Peyer's patch (tissue), 4 donors: Measurements from ENCODE around the gene CWC27.

Experiments used
- POLR2A ChIP-seq, 2 donors: fragments of 450-650 bp; IDR thresholded peaks; one replicate each; pipeline ENCODE4 v1.5.1; 2017; ENCODE audit warnings: antibody characterized with exemption in 2 of 2, mild to moderate bottlenecking in 2 of 2, moderate library complexity in 2 of 2
- TF ChIP-seq, protein P1 (sequence below), 6 experiments: fragments of 450-650 bp in 4 of 6; fragments of 200-600 bp in 2 of 6; sonication (generic) in 1 of 6; IDR thresholded peaks; one replicate each; pipeline ENCODE4 v1.5.1; 2017 to 2019; ENCODE audit warnings: antibody characterized with exemption in 6 of 6, mild to moderate bottlenecking in 3 of 6, moderate library complexity in 1 of 6

DNA sequence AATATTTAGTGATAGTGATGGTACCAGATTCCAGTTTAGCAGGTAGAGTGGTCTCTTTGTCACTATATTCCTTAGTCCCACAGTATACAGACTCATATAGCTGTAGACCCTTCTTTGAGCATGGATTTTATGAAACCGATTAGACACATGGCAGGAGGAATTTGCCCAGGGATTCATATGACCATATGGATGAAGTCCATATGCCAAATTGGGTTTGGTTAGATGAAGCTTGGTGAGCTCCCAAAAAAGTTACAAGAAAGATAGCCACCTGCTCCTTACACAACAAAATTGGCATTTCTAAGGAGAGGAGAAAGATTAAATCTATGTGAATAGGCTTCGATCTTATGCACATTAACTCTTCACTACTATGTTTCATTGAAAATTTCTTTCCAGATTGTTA, 211.4 kb downstream of the CWC27 start:
- TF ChIP-seq, protein P1, sequence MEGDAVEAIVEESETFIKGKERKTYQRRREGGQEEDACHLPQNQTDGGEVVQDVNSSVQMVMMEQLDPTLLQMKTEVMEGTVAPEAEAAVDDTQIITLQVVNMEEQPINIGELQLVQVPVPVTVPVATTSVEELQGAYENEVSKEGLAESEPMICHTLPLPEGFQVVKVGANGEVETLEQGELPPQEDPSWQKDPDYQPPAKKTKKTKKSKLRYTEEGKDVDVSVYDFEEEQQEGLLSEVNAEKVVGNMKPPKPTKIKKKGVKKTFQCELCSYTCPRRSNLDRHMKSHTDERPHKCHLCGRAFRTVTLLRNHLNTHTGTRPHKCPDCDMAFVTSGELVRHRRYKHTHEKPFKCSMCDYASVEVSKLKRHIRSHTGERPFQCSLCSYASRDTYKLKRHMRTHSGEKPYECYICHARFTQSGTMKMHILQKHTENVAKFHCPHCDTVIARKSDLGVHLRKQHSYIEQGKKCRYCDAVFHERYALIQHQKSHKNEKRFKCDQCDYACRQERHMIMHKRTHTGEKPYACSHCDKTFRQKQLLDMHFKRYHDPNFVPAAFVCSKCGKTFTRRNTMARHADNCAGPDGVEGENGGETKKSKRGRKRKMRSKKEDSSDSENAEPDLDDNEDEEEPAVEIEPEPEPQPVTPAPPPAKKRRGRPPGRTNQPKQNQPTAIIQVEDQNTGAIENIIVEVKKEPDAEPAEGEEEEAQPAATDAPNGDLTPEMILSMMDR (IDR thresholded peaks at IDR 0.05), result no peak
- no peak for TF ChIP-seq POLR2A (IDR thresholded peaks at IDR 0.05)
